SH-SY5Y (cell line): ENCODE results near the gene RALGAPA2.

ENCODE experiments used
- GATA2 ChIP-seq: IDR thresholded peaks from 2 replicates; pipeline ENCODE4 v1.6.1; 2011; ENCODE audit warnings: mild to moderate bottlenecking, low read depth, low read length
- GATA3 ChIP-seq: IDR thresholded peaks from 2 replicates; pipeline ENCODE4 v1.6.1; 2011; ENCODE audit warnings: low read depth, mild to moderate bottlenecking, low read length, moderate library complexity

DNA sequence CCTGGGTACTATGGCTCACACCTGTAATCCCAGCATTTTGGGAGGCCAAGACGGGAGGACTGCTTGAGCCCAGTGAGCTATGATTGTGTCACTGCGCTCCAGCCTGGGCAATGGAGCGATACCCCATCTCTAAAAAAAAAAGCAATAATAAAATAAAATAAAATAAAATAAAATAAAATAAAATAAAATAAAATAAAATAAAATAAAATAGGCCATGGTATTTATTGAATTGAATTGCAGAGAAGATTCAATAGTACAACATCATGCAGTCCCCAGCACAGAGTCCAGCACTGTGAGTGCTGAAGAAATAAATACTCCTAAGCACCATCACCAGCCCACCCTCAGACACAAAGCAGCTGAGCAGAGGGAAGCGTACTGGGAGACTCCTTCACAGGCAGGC lies 144.7 kb downstream of the RALGAPA2 start:
- TF ChIP-seq GATA3 (no peak), GATA2 (no peak)
